GM03348 (cell line): ENCODE results near the gene PAN3.

Experiments used
- DNase-seq: peaks from one replicate; pipeline ENCODE4 v3.0.0; 2012; ENCODE audit warnings: low spot score

The PAN3 gene

GRCh38 chr13:28219408-28220099, 81.2 kb downstream of the PAN3 start:
- no peak for DNase-seq

- DNase-seq: peak; percentile 3
These were observed 81.8 kb downstream of the PAN3 start for GRCh38 chr13:28220166-28220565.

GRCh38 chr13:28229522-28230411, 91.4 kb downstream of the PAN3 start:
- no peak for DNase-seq

GRCh38 chr13:28231642-28232041, 93.3 kb downstream of the PAN3 start:
- no peak for DNase-seq

- DNase-seq: no peak
These were observed 99.6 kb downstream of the PAN3 start for GRCh38 chr13:28237944-28238343.

GRCh38 chr13:28239374-28239773, 101.0 kb downstream of the PAN3 start:
- peak; percentile 7 for DNase-seq

- DNase-seq: no peak
These were observed 107.1 kb downstream of the PAN3 start for GRCh38 chr13:28245465-28245864.

- no peak for DNase-seq
These were observed 108.5 kb downstream of the PAN3 start for GRCh38 chr13:28246891-28247290.

- DNase-seq: no peak
These were observed 109.7 kb downstream of the PAN3 start for GRCh38 chr13:28248080-28248479.

GRCh38 chr13:28250542-28250941, 112.2 kb downstream of the PAN3 start:
- DNase-seq: no peak

GRCh38 chr13:28251466-28251865, 113.1 kb downstream of the PAN3 start:
- no peak for DNase-seq

GRCh38 chr13:28252547-28252946, 114.2 kb downstream of the PAN3 start:
- DNase-seq: no peak

GRCh38 chr13:28257305-28257704, 119.0 kb downstream of the PAN3 start:
- no peak for DNase-seq

- DNase-seq: no peak
These were observed 120.1 kb downstream of the PAN3 start for GRCh38 chr13:28258417-28258816.

GRCh38 chr13:28267497-28267896, 129.2 kb downstream of the PAN3 start:
- DNase-seq: no peak

GRCh38 chr13:28268800-28269223, 130.5 kb downstream of the PAN3 start:
- no peak for DNase-seq

- DNase-seq: no peak
These were observed 132.9 kb downstream of the PAN3 start for GRCh38 chr13:28271056-28271840.

GRCh38 chr13:28273919-28274318, 135.6 kb downstream of the PAN3 start:
- DNase-seq: no peak

GRCh38 chr13:28282451-28282850, 144.1 kb downstream of the PAN3 start:
- no peak for DNase-seq

- no peak for DNase-seq
These were observed 145.3 kb downstream of the PAN3 start for GRCh38 chr13:28283600-28283999.

GRCh38 chr13:28286263-28286662, 147.9 kb downstream of the PAN3 start:
- no peak for DNase-seq

- no peak for DNase-seq
These were observed 159.0 kb downstream of the PAN3 start for GRCh38 chr13:28297341-28297740.

GRCh38 chr13:28299916-28300315, 161.6 kb downstream of the PAN3 start:
- DNase-seq: no peak
